Measurements from ENCODE around the gene CTDP1.

The CTDP1 gene

DNA sequence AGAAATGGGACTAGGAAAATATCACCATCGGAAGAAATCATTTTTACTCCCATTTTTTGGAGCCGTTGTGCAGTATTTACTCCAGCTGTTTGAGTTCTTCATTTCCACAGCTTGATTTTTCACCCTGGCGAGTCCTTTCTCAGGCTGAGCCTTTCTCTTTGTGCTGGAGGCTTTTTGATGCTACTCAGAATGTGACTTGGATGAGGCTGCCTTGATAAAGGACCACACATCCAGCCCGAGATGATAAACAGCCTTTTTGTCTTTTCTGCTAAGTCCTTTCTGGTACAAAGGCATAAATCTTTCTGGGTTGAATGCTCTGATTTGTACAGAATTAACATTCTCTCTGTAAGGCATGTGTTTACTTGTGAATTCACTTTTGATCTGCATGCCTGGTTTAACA lies 17.6 kb upstream of the CTDP1 start:
- no peak overlapping the region for H3K4me3 ChIP-seq (ENCODE audit: low read length)
- TF ChIP-seq ZNF274 (IDR thresholded peaks at IDR 0.05; ENCODE audit: low read depth, low read length), result no peak

DNA sequence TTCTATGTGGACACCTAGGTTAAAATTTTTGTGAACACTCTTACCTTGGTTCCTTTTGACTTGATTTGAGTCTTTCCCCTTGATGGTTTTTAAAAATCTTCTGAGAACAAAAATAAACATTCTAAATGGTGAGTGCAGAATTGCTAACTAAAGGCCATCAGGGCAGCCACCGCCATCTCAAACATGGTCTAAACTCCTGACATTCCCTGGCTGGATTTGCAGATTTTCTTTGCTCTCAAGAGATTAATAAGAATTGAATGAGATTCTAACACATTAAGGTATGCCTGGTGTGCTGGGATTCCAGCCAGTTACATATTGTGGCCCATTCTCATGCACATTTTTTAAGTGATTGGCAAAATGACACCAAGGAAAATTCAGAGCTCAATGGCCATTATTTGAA lies 17.2 kb upstream of the CTDP1 start:
- H3K4me3 ChIP-seq (ENCODE audit: low read length), result no peak overlapping the region

DNA sequence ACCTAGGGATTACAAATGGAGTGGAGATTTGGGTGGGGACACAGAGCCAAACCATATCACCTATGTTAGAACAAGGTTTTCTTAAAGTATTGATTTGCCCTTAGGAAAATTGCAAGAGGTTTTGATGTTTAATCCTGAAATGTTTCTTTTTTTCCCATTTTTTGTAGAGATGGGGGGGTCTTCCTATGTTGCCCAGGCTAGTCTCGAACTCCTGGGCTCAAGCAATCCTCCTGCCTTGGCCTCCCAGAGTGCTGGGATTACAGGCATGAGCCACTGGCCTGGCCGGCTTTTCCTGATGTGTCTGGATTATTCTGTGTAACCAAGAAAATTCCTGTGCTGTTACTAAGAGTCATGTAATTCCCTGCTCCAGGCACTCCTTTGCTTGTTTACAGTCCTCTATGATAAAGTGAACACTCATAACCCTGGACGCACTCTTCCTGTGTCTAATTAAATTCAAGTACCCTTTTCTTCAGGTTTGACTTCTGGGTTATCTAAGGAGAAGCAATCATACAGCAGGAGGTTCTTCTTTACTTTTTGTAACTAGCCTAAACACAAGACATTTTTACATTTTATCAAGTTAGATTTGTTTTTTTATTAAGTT lies 15.0 kb upstream of the CTDP1 start:
- no peak overlapping the region for H3K4me3 ChIP-seq (ENCODE audit: low read length)
- TF ChIP-seq ZNF274 (IDR thresholded peaks at IDR 0.05; ENCODE audit: low read depth, low read length), result no peak

More for the DNA sequence above, 17.2 kb upstream of the CTDP1 start:
- TF ChIP-seq ZNF274 (IDR thresholded peaks at IDR 0.05; ENCODE audit: low read depth, low read length), result no peak

DNA sequence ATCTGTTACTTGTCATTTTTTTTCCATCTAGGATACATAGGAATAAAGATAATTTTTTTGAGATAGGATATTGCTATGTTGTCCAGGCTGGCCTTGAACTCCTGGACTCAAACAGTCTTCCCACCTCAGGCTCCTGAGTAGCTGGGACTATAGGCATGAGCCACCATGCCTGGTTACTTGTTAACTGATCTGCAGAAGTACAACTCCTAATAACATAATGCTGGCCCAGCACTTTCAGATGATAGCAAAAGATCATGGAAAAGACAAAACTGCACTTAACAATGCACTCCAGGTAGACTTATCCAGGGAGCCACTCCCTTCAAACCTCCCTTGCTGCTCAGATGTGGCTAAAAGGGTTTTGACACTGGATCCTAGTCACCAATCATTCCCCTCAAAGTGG lies 11.4 kb upstream of the CTDP1 start:
- H3K4me3 ChIP-seq (ENCODE audit: low read length), result no peak overlapping the region
- TF ChIP-seq ZNF274 (IDR thresholded peaks at IDR 0.05; ENCODE audit: low read depth, low read length), result no peak

DNA sequence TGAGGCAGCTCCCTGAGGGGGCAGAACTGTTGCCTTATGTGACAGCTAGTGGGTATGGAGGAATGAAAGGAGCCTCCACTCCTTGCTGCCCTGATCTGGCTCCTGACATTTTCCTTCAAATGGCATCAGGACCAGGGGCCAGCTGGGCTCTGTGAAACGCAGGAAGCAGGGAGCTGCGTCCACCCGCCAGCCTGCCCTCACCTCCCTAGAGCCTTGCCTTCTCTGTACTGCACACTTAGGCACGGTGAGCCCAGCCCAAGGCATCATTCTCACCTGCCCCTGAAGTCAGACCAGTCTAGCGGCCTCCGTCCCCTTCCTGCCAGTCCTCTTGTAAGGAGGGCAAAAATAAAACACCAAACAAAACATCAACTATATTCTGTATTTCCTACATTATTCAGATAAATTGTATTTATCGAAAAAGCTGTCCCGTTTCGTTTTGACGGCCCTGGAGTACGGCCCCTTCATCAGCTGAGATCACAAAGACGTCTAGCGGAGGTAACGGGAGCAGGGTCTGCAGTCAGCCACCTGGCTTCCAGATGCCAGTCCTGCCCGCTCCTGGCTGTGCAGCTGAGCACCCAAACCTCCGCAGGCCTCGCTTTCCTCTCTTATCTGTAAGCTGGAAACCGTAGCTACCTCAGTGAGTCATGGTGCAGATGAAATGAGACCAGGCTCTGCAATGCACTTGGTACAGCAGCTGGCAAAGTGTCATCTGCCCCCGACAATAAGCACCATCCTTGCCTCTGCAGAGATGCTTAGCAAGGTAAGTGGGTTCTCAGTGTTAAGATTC lies 6.9 kb upstream of the CTDP1 start:
- H3K4me3 ChIP-seq (ENCODE audit: low read length), result no peak overlapping the region
- no peak for TF ChIP-seq ZNF274 (IDR thresholded peaks at IDR 0.05; ENCODE audit: low read depth, low read length)

DNA sequence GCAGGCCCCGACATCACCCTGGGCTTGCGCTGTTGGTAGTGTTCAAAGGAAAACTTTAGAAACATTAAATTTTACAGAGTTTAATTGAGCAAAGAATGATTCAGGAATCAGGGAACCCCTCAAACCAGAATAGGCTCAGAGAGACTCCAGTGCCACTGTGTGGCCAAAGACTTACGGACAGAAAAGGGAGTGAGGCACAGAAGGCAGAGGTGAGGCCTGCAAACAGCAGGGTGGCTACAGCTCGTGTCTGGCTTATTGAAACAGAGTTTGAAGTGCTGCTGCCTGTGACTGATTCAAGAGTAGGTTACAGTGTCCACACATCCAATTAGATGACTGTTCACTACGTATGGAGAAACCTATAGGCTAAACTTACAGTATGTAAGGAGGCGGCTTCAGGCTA lies 2.4 kb upstream of the CTDP1 start:
- TF ChIP-seq ZNF274 (IDR thresholded peaks at IDR 0.05; ENCODE audit: low read depth, low read length), result no peak
- no peak overlapping the region for H3K4me3 ChIP-seq (ENCODE audit: low read length)

DNA sequence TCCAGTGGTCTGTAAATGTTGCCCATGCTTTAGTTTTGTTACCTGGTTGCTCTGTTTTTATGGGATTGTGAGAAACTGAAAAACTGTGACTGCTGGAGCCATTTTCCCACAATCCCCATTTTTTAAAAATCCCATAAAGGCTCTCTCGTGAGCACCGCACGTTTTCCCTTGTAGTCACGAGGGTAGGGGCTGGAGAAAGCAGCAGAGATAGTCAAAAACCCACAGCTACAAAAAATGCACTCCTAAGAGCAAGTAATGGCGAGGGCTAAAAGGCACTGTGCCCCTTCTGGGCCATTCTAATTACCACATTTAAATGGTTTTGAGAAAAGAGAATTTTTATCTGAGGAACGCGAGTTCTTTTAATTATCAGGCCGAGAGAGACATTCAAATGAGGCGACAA lies 1.8 kb upstream of the CTDP1 start:
- peak overlapping the region; percentile 74; the same call in 1 of the 2 replicates for H3K4me3 ChIP-seq (ENCODE audit: low read length)
- TF ChIP-seq ZNF274 (IDR thresholded peaks at IDR 0.05; ENCODE audit: low read depth, low read length), result no peak

DNA sequence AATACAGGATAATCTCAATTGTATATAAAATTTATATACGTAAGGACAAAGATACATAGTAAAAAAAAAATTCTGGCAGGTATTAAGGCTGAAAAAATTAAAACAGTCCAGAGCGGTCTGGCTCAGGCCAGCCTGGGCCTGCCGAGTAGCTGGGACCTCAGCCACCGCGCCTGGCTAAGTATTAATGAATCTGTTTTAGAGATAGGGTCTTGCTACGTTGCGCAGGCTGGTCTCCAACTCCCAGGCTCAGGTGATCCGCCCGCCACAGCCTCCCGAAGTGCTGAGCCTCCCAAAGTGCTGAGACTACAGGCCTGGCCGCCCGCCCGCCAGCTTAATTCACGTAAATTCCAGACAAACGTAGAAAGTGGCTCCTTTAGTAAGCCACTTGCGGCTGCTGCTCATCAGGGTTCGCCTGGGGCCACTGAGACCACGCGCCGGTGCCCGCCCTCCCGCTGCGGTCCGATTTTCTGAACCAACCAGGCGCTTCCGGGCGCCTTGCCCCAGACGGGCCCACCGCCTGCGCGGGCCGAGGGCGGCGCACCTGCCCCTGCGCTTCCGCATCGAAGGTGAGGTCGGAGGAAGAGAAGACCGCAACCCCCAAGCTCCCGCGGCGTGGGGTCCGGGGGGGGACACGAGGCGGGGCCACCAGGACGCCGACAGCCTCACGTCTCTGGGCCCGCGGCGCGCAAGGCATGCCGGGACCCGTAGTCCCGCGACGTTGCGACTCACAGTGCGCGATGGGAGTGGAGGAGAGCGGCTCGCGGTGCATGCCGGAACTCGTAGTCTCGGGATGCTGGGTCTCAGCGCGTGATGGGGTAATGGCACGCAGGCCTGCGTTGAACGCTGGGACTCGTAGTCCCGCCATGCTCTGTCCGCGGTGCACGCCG lies 695 bp upstream of the CTDP1 start:
- peak overlapping the region; percentile 81 for H3K4me3 ChIP-seq (ENCODE audit: low read length)
- TF ChIP-seq ZNF274 (IDR thresholded peaks at IDR 0.05; ENCODE audit: low read depth, low read length), result no peak

DNA sequence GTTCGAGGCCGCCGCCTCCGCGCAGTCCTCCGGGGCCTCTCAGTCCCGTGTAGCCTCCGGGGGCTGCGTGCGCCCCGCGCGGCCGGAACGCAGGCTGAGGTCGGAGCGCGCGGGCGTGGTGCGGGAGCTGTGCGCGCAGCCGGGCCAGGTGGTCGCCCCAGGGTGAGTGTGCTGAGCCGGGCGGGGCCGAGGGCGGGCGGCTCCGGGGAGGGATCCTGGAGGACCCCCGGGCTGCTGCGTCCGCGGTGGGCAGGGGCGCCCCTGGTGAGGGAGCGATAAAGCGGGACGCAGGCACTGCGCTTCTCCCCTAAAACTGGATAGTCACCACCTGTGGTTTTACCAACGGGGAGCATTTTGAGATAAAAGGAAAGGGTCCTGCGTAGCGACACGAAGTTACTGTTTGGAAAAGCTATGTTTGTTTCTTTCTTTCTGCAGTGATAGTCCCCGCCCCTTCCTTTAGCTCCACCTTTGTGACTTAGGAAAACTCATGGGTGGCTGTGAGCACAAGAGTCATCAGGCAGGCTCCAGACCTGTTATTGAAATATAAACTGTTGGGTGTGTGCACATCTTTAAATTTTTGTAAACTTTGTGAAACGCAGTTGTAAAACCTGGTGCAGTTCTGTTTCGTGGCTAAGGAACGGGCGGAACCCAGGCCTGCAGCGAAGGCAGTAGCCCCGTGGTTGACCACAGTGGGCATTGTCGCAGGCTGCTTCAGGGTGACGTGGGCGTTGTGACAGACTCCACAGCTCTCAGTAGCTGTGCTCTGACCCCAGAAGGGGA lies 687 bp downstream of the CTDP1 start:
- peak overlapping the region; percentile 81 for H3K4me3 ChIP-seq (ENCODE audit: low read length)
- no peak for TF ChIP-seq ZNF274 (IDR thresholded peaks at IDR 0.05; ENCODE audit: low read depth, low read length)

DNA sequence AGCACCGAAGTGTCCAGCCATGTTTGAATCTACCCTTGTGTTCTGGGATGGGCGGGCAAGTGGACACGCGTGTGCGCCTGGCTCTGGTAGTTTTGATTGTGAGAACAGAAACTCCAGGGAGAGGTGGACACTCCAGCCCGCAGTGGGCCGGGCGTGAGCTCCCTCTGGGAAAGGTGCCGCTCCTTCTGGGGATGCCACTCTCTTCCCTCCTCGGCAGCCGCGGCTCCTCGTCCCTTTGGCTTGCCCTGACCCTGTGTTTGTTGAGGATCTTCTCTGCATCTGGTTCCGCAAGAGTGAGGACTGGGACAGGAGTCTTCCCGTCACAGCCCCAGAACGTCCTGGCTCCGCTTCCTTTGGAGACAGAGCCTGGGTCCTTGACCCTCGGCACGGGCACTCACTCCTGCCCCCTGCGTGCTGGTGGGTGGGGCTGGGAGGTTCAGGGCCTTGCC lies 1.3 kb downstream of the CTDP1 start:
- no peak for TF ChIP-seq ZNF274 (IDR thresholded peaks at IDR 0.05; ENCODE audit: low read depth, low read length)
- H3K4me3 ChIP-seq (ENCODE audit: low read length), result peak overlapping the region; percentile 81

DNA sequence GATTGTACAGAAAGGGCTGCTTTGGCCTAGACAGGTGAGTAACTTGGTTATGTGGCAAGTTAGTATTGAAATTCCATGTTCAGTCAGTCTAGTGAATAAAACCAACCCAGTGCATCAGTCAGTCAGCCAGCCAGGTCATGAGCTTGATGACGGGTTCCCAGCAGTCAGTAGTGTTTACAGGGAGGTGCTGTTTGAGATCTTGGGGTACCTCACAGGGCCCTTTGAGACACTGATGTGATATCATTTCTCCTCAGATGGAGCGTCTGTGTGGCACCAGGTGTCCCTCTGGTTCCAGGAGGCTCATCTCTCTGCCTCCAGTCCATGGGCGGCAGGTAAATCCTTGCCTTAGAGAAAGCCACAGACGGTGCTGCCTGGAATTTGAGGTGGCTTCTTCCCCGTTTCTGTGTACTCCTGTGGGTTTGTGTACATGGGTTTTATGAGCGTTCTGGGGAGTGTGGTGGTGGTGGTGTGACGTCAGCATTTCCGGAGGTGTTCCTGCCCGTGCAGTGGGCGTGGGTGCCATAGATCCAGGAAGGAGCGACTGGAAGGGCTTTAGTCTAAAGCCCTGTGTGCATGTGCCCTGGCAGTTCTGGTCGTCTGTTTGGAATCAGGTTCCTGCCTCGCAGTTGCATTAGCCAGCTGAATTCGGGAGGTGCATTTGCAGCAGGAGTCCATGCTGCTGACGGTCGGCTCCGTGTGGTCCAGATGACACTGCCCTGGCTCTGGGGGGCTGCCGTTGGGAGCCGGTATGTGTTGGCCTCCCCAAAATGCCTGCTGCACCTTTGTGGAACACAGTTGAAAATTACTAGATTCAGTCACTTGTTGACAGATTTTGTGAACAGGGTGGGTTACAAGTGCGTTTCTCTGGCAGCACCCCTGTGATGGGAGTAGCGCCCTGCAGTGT lies 2.1 kb downstream of the CTDP1 start:
- TF ChIP-seq ZNF274 (IDR thresholded peaks at IDR 0.05; ENCODE audit: low read depth, low read length), result no peak
- no peak overlapping the region; the same call in 1 of the 2 replicates for H3K4me3 ChIP-seq (ENCODE audit: low read length)

DNA sequence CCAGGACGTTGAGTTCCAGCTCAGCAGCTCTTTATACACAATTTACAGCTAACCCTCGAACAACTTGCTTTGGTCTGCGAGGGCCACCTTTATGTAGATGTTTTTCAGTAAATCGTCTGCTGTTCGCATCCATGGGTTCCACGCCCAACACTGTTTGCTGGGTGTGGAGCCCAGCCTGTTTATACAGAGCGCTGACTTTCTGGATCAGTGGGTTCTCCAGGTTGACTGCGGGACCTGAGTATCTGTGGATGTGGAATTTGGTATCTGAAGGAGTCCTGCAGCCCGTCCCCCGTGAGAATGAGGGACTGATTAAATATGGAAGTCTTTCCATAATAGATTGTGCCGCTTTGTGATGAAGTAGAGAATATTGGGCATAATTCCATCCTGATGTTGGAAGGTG lies 2.9 kb downstream of the CTDP1 start:
- H3K4me3 ChIP-seq (ENCODE audit: low read length), result no peak overlapping the region
- TF ChIP-seq ZNF274 (IDR thresholded peaks at IDR 0.05; ENCODE audit: low read depth, low read length), result no peak

Measured in GM08714 (cell line).